UCSD-AML1 (cell line): Measurements from ENCODE around the gene FARP1.

Experiments
- DNase-seq: peaks from one replicate; lab custom pipeline; 2025; ENCODE audit not compliant: unreplicated experiment; lab: John Stamatoyannopoulos, UW

The FARP1 gene

GRCh38 chr13:98173431-98174152, 30.7 kb downstream of the FARP1 start:
- no peak for DNase-seq

GRCh38 chr13:98174307-98174706, 31.4 kb downstream of the FARP1 start:
- DNase-seq: no peak

- no peak for DNase-seq
These were observed 32.1 kb downstream of the FARP1 start for GRCh38 chr13:98175043-98175442.

- DNase-seq: no peak
These were observed 32.9 kb downstream of the FARP1 start for GRCh38 chr13:98175823-98176222.

DNA sequence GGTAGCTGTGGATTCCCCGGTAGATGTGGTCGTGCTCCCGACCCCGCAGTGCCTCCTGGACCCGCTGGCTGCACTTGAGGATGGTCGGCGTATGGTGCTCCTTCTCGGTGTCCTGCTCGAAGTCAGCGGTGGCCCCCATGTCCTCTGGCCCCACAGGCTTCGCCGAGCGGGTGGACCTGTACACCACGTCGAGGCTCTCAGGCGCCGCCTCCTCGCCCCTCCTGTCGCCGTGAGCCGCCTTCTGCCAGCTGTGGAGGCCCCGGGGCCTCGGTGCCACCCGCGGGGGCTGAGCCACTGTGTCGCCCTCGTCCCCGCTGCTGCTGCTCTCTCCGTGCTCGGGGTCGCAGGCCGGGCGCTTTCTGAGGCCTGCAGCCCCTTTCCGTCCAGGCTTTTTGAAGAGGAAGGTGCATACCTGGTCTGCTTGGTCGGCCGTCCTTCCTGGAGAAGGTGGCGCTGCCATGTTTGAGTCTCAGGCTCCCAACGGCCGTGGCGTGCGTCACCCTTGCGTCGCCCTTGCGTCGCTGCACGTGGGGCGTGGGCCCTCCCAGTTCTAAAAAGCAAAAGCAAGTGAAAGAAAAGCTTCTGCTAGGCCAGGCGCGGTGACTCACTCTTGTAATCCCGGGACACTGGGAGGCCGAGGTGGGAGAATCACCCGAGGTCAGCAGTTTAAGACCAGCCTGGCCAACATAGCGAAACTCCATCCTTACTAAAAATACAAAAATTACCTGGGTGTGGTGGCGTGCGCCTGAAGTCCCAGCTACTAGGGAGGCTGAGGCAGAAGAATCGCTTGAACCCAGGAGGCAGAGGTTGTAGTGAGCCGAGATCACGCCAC, 34.1 kb downstream of the FARP1 start, which contains the start of gene RNF113B:
Gene RNF113B (minus strand): TSS at position 493 of the 832 bp plus-strand sequence. CDS start 33 bp downstream, at position 460.
- no peak for DNase-seq

DNA sequence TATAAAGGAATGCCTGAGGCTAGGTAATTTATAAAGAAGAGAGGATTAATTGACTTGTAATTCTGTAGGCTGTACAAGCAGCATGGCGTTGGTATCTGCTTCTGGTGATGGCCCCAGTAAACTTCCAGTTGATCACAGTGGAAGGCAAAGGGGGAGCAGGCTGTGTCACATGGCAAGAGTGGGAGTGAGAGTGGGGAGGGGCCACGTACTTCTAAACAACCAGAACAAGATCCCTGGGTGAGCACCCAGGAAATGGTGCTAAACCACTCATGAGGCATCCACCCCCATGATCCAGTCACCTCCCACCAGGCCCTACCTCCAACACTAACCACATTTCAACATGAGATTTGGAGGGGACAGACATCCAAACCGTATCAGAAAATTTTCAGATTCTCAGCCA, 37.2 kb downstream of the FARP1 start:
- DNase-seq: no peak

- no peak for DNase-seq
These were observed 38.4 kb downstream of the FARP1 start for GRCh38 chr13:98181111-98181815.

DNA sequence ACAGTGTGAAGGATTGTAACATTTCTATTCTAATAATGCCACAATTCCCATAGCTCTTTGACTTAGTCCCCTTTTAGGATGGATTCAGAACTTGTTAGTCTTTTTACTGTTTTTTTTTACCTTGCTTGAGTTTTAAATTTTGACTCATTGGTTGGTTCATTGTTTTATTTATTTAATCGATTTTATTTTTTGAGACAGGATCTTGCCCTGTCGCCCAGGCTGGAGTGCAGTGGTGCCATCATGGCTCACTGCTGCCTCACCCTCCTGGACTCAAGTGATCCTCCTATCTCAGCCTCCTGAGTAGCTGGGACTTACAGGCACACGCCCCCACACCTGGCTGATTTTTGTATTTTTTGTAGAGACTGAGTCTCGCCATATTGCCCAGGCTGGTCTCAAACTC, 39.3 kb downstream of the FARP1 start:
- no peak for DNase-seq

DNA sequence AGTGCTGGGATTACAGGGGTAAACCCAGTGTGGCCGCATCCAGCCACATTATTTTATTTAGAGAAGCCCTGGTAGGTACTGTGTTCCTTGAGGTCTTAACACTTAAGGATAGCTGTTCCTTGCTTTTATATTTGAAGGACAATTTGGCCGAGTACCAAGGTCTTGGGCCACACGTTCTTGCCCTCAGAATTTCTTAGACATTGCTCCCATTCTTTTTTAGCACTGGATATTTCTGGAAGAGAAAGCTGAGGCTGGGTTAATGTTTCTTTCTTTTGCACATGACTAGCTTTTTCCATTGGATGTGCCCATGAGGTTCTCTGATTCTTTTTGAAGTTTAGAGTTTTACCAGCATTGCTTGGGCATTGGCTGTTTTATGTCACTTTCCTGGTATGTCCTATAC, 39.7 kb downstream of the FARP1 start:
- DNase-seq: no peak

- no peak for DNase-seq
These were observed 41.9 kb downstream of the FARP1 start for GRCh38 chr13:98184792-98185191.

- DNase-seq: no peak
These were observed 44.5 kb downstream of the FARP1 start for GRCh38 chr13:98187155-98187964.

- DNase-seq: no peak
These were observed 45.0 kb downstream of the FARP1 start for GRCh38 chr13:98187965-98188261.

- no peak for DNase-seq
These were observed 45.8 kb downstream of the FARP1 start for GRCh38 chr13:98188544-98189166.

- no peak for DNase-seq
These were observed 47.1 kb downstream of the FARP1 start for GRCh38 chr13:98189841-98190505.

GRCh38 chr13:98190889-98191444, 48.1 kb downstream of the FARP1 start:
- no peak for DNase-seq

DNA sequence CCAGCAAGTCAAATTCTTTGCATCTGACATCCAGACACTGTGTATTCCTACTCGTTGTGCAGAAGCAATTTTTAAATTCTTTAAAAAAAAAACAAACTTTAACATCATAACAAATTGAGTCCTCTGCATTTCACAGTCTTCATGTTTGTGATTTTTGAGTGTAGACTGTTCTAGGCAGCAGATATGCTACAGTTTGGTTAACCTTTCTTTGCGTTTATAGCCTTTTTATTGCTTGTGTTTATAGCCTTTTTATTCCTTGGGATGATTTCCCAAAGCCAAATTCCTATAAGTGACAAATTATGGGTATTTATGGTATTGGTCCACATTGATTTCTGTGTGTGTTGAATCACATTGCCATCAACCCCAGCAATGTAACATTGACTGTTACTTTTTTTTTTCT, 49.1 kb downstream of the FARP1 start:
- no peak for DNase-seq

DNA sequence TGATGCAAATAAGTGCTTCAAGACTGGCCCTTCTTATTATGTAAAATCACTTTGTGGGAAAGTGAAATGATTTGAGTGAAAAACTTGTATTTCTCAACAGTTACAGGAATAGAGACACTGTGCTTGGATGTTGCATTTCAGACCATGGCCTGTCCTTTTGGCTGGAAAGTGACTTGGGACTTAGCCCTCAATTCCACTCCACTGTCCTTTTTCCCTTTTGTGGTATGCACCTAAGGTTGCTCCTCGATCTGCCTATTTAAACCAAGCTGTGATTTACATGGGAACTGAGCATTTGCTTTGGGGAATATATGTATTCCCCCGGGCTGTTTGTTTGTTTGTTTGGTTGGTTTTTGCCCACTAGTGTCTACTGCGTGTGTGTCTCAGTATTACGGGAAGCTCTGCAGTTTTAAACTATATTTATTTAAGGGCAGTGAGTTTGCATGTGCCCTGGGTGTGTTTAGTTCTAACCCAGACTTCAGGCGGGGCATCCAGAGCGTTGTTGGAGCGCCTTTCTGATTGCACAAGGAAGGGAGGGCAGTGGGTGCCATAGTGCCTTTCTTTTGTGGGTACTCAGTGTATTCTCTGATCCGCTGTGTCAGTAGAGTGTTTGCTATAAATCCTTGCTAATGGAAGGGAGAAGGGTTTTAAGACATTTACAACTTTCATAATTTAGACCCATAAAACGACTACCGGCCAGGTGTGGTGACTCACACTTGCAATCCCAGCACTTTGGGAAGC, 52.3 kb downstream of the FARP1 start:
- DNase-seq: no peak

GRCh38 chr13:98198683-98199082, 55.8 kb downstream of the FARP1 start:
- no peak for DNase-seq

GRCh38 chr13:98199480-98199879, 56.6 kb downstream of the FARP1 start:
- DNase-seq: no peak
